ENCODE measurements around the gene KRT80.

KRT80 gene

GRCh38 chr12:52202361-52203078, 10.7 kb upstream of the KRT80 start:
- Histone ChIP-seq H3K4me3 (no peak overlapping the region), H3K27ac (peak overlapping the region in 16 of 21 experiments; percentile 0 to 77 (median 46))

GRCh38 chr12:52201451-52201839, 9.6 kb upstream of the KRT80 start:
- H3K4me3 ChIP-seq: no peak overlapping the region
- H3K27ac ChIP-seq: no peak overlapping the region

DNA sequence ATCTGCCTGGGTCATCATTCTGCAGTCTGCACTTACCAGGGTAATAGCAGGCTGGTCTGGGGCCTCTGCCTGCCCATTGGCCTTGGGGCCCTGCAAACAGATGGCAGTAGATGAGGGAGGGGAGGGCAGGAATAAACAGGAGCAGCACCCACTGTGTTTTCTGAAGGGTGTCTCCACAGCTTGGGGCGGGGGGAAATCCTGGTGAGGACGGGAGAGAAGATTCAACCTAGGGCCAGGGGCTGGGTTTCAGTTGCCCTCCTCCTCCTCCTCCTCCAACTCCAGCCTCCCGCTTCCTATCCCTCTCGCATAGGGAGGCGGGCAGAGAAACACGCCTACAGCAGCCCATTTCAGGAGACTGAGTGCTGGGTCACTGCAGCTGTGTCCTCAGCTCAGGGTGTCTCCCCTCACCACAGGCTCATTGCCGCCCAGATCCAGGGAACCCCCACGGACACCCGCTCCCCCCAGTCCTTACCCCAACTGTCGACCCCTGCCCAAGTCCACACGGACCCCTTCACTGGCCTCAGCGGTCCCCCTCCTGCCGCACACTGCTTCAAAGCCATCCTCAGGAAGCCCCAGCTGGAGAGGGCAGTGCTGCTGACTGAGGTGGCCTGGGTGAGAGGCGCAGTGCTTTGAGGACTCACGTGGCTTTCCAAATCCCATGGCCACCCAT, 9.1 kb upstream of the KRT80 start:
- no peak overlapping the region for H3K27ac ChIP-seq

DNA sequence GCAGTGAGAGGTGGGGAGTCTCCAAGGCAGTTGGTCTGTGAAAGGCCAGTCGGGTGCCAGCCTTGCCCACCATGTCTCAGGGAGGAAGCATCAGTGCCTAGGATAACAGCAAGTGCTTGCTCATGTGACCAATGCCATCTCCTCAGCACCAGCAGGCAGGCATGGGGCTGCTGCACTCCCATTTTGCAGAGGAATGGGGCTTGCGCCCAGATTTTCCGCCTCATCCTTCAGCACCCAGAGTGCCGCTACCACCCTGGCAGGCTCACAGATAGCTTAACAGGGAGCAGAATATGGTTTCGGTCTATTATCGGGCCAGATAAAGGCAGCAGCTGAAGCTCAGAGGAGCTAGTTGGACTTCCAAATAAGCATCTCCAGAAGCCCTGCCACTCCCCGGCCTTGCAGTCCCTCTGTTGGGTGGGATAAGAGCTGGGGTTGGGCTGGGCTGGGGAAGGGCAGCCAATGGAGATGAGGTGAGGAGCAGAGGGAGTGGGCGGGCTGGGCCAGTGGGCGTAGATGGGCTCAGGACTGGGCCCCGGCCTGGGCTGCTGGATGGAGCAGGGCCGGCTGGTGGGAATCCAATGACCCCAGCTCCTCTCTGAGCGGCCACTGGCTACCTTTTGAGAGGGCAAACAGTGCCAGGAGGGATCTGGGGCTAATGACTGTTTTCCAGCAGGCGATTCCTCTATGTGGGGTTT, 8.4 kb upstream of the KRT80 start:
- Histone ChIP-seq H3K4me3 (no peak overlapping the region), H3K27ac (peak overlapping the region in 3 of 21 experiments; percentile 3 to 84 (median 73))

More for the DNA sequence above, 9.1 kb upstream of the KRT80 start:
- H3K4me3 ChIP-seq: no peak overlapping the region

GRCh38 chr12:52199294-52199919, 7.6 kb upstream of the KRT80 start:
- H3K4me3 ChIP-seq: no peak overlapping the region

GRCh38 chr12:52198454-52199215, 6.8 kb upstream of the KRT80 start:
- peak overlapping the region; percentile 34 to 84 (median 69) for H3K27ac ChIP-seq
- H3K4me3 ChIP-seq: no peak overlapping the region

More at GRCh38 chr12:52199294-52199919, 7.6 kb upstream of the KRT80 start:
- H3K27ac ChIP-seq: peak overlapping the region in 18 of 21 experiments; percentile 4 to 84 (median 71)

GRCh38 chr12:52197371-52198231, 5.8 kb upstream of the KRT80 start:
- Histone ChIP-seq H3K27ac (peak overlapping the region in 20 of 21 experiments; percentile 7 to 84 (median 70)), H3K4me3 (no peak overlapping the region)

GRCh38 chr12:52195065-52195730, 3.4 kb upstream of the KRT80 start:
- peak overlapping the region in 4 of 21 experiments; percentile 1 to 76 (median 32) for H3K27ac ChIP-seq
- no peak overlapping the region for H3K4me3 ChIP-seq

GRCh38 chr12:52193991-52194390, 2.2 kb upstream of the KRT80 start:
- H3K27ac ChIP-seq: peak overlapping the region in 8 of 21 experiments; percentile 7 to 82 (median 52)
- H3K4me3 ChIP-seq: no peak overlapping the region

DNA sequence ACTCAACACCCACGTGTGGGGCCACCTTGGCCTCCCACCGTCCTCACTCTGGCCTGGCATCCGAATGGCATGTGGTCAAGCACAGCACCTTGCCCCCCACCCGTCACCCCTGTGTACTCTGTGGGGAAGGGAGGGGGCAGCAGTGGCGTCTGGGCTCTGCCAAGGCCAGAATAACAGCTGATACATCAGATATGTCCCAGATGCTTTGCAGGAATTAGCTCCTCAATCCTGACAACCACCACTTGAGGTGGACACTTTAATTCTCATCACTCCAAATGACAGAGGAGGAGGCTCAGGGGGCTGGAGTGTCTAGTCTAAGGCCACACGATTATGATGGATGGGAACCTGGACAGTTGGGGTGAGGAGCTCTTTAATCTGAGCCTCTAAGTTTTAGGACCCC, 1.7 kb upstream of the KRT80 start:
- peak overlapping the region in 5 of 21 experiments; percentile 62 to 82 (median 64) for H3K27ac ChIP-seq
- H3K4me3 ChIP-seq: no peak overlapping the region

GRCh38 chr12:52190860-52191729, 719 bp downstream of the KRT80 start:
- H3K4me3 ChIP-seq: peak overlapping the region; percentile 8 to 30 (median 12)
- H3K27ac ChIP-seq: peak overlapping the region in 20 of 21 experiments; percentile 14 to 89 (median 76)

GRCh38 chr12:52189376-52190174, 2.2 kb downstream of the KRT80 start:
- H3K4me3 ChIP-seq: peak overlapping the region in 3 of 7 experiments; percentile 1 to 11 (median 4)
- peak overlapping the region in 8 of 21 experiments; percentile 1 to 89 (median 24) for H3K27ac ChIP-seq

DNA sequence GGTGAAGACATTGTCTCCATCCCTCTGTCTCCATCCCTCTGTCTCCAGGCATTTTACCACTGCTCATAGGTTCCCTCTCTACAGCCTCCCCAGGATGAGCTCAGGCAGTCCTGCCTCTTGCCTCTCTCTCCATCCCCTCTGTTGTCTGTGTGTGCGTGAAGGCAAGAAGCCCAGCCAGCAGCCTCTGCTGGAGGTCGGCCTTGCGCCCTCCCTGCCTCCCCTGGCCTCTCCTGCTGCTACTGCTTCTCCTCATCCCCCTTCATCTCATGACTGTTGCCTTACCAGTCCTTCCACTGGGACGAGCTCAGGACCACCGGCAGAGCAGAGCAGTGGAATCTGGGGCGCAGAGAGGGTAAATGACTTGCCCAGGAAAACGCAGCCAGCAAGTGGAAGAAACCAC, 3.2 kb downstream of the KRT80 start:
- Histone ChIP-seq H3K4me3 (no peak overlapping the region), H3K27ac (peak overlapping the region in 5 of 21 experiments; percentile 14 to 89 (median 18))

DNA sequence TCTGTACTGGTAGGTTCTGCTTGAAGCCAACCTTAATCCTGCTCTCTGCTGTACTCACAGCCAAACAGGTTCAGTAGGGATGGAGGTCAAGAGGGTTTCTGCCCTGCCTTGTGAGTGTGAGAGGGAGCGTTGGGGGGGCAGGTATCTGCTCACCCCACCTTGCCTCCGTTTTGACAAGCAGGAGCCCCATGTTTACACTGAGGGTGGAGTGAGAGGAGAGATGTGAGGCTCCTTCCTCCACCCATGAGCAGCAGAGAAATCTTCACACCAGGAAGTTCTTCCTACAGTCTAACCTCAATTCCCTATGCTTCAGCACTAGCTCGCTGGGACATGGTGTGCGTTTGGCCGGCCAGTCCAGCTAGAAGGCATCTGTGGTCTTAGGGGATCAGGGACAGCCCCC, 4.2 kb downstream of the KRT80 start:
- peak overlapping the region in 5 of 21 experiments; percentile 15 to 89 (median 35) for H3K27ac ChIP-seq
- H3K4me3 ChIP-seq: no peak overlapping the region

- H3K27ac ChIP-seq: peak overlapping the region in 14 of 21 experiments; percentile 15 to 86 (median 69)
- no peak overlapping the region for H3K4me3 ChIP-seq
Observed at GRCh38 chr12:52187206-52187605, 4.6 kb downstream of the KRT80 start.
